ENCODE data around the gene CNGA1.
"Not testable (repeated sequence)": the region's sequence is repeated elsewhere in the genome, so short reads cannot be mapped to it uniquely, and the experiment has no call there.

Gene CNGA1

DNA sequence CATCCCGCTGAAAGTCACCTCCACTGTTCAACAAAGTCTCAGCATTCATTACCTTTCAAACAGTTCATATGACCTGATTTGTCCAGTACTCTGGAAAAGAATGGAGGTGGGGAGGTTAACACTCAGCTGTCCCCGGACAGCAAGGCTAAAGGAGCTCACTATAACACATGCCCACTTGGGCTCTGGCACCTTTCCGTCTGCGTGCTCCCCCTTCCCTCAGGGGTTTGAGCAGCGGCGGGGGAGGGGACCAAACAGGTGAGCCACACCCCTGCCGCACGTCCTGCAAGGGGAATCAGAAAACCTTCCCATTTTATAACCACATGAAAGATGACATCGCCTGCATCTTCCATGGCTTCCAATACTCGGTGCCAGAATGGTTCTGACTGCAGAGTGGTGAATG is 62.2 kb downstream of the CNGA1 start:
- no peak for DNase-seq

DNA sequence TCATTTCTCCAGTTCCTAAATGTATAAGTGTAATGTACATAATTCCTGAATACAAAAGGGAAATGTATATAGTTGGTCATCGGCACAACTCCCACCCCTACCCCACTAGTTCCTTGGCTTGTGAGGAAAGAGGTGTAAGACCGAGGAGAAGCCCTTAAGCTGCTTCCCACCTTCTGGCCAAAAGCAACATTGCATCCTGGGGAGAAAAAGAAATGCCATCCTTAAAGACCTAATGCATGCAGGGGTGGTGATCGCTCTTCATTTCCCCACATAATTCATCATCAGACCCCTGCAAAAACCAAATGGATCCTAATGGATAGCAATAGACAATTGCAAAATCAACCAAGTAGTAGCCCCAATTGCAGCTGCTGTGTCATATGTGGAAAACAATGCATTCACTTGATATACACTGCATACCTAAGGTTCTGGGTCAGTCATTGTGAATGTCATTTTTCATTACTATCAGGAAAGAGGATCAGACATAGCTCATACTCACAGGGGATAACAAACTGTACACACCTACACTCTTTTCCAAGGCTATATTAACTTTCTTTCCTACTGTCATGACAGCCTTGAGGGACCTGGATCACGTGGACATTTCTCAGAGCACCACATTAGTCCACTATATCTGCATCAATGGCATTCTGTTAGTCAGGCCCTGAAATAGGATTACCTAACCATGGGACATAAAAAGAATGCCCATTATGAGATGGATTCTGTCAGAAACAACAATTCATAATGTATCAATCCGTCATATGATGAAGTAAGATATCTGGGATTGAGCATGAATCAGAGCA is 70.4 kb downstream of the CNGA1 start:
- no peak for DNase-seq

DNA sequence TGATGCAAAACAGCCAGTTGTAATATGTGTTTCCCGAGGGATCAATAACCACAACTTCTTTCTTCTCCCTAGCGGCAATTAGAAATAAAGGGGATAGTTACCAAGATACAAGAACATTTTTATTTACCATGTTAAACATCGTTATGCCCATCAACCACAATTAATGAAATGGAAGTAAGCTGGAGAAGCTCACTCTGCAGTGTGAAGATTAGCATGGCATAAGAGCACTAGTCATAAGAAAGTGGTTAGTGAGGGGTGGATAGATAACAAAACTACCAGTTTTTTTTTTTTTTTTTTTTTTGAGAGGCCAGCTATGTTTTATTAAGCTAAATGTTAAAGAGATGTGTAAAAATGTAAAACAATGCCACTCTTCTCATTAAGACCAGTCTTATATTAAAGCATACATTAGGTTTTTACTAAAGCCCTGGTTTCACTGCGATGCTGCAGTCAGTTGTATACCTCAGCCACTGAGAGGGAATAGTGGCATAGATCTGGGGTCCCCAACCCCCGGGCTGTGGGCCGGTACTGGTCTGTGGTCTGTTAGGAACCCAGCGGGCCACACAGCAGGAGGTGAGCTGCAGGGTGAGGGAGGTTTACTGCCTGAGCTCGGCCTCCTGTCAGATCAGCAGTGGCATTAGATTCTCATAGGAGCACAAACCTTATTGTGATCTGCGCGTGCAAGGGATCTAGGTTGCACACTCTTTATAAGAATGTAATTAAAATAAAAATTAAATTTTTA is 74.2 kb downstream of the CNGA1 start:
- no peak for DNase-seq

DNA sequence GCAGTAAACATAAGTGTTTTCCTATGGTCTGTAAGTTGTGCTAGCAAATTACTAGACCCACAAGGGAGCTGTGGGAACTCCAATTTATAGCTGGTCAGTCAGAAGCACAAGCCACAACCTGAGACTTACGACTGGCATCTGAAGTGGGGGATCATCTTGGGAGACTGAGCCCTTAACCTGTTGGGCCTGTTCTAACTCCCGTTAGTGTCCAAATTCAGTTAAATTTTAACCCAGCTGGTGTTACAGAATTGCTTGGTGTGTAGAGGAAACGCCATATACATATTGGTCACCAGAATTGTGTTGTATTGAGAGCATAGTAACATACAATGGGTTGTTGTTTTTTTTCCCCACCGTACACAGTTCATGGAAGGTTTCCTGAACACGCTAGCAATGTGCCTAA is 77.0 kb downstream of the CNGA1 start:
- DNase-seq, result no peak

DNA sequence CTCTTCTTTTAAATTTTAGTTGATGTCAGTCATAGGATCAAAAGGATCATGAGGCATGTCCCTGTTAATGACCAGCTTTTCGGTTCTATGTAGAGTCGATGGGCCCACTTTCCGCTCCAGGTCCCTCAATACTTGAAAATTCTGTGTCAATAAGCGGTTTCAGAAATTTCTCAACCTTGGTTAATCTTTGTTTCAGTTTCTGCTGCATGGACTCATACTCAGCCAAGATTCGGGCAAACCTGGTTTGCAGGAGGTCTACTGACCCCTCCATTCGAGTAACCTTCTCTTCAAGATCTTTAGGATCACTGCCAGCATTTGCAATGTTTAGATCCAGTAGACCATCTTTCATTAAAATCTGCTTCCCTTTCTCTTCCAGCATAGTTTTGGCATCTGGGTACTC is 80.1 kb downstream of the CNGA1 start:
- DNase-seq, result no peak

DNA sequence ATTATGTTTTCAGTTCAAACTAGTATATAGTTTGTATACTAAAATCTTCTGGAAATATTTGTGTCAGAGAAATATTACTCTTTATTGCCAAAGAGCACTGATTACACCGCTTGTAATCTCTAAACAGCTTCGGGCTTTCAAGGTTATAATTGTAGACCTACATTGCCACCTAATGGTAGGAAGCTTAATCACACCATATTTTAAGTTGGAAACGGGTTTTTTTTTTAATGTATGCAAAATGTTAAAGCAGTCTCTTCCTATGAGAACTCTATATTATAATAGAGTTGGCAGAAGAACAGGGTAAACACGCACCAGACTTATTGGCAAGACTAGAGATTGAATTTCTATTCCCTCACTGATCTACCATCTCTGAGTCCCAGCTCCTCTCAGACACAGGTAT is 82.6 kb downstream of the CNGA1 start:
- no peak for DNase-seq

DNA sequence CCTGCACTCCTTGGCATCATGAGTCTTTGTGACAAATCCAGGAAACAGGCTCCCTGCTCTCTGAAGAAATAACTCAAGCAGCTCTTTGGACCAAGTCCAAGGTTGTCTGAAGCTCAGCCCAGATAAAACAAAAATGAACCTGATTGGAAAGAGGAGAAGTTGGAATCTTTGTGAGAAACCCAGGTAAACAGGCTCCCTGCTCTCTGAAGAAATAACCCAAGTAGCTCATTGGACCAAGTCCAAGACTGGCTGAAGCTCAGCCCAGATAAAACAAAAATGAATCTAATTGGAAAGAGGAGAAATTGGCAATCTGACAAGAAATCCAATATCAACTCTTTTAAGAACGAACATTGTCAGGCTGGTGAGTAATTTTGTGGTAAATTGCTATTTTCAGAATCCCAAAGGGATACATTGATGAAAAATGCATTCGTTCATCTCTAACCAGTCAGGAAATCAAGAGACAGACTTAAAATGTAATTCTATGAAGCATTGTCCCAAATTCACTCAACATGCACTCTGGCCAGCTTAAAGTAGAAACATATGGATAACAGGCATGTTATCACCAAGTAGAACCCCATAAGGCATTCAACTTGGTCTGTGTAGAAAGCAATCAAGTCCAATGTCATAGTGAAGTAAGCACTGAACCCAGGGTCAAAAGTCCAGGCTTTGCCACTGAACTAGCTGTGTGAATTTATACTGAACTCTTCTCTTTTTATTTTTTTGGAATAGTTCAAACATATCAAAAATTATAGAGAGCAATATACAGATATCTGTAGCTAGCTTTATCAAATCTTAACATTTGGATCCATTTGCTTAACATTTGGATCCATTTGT is 85.3 kb downstream of the CNGA1 start:
- DNase-seq, result no peak

DNA sequence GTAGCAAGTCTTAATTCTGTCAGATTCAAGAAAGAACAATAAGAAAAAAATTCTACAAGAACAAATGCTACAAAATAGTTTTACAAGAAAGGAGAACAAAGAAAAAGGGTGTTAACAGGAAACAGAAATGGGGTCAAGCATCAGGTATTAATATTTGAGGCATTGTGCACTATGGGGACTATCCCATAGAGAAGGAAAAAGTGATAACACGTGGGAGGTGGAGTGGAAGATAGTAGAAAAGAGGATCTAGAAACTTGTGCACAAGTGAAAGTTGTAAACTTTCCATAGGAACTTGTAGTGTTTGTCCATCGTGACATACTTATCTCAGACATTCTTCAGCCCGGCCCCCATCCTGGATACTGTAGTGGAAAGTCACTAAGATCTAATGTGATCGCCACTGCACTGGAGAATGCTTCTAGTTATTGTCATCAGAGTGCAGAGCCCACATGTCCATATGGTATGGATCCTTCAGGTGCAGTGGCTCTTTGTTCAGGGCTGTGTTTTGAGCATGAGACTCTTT is 86.7 kb downstream of the CNGA1 start:
- no peak for DNase-seq

DNA sequence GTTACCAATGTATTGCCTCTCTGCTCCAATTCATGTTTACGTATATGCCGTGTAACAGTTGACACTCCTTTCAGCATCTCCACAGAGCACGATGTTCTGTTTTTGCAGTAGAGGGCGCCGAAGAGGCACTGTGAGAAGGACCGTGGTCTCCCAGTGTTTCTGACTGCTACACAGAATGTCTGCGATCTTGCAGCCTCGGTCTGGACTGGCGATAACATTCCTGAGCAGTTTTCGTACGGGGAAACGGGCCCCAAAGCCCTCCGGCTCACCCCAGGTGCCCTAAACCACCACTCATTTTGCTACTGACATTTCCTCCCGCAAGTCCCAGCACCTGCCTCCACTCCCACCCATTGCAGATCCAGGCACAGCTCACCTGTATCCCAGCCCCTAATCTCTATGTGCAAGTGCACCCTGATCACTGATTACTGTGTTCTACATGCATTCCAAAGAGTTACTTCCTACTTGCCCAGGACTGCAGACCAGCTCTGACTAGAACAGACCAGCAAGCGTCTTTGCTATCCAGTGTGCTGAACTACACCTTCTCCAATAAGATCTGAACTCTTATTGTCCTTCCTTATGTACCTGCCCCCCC is 89.7 kb downstream of the CNGA1 start:
- DNase-seq, result peak in 3 of 4 experiments; percentile 2 to 29 (median 3)

DNA sequence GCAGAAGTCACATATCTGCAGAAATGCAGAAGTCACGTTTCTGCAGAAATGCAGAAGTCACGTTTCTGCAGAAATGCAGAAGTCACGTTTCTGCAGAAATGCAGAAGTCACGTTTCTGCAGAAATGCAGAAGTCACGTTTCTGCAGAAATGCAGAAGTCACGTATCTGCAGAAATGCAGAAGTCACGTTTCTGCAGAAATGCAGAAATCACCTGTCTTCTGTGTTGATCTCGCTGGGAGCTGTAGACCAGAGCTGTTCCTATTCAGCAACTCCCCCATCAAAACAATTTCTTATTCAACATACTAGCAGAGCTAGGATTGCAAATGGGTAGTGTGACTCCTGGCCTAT is 93.2 kb downstream of the CNGA1 start:
- DNase-seq, result not testable (repeated sequence)

DNA sequence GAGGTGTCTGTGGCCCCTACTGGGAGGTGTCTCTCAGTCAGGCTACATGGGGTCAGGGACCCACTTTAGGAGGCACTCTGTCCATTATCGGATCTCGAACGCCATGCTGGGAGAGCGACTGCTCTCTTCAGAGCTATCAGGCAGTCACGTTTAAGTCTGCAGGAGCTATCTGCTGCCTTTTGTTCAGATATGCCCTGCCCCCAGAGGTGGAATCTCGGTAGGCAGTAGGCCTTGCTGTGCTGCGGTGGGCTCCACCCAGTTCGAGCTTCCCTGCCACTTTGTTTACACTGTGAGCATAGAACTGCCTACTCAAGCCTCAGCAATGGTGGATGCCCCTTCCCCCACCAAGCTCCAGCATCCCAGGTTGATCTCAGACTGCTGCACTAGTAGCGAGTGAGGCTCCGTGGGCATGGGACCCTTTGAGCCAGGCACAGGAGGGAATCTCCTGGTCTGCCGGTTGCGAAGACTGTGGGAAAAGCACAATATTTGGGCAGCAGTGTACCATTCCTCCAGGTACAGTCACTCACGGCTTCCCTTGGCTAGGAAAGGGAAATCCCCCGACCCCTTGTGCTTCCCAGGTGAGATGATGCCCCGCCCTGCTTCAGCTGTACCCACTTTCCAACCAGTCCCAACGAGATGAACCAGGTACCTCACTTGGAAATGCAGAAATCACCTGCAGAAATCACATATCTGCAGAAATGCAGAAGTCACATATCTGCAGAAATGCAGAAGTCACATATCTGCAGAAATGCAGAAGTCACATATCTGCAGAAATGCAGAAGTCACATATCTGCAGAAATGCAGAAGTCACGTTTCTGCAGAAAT is 93.8 kb downstream of the CNGA1 start:
- DNase-seq, result not testable (repeated sequence)

DNA sequence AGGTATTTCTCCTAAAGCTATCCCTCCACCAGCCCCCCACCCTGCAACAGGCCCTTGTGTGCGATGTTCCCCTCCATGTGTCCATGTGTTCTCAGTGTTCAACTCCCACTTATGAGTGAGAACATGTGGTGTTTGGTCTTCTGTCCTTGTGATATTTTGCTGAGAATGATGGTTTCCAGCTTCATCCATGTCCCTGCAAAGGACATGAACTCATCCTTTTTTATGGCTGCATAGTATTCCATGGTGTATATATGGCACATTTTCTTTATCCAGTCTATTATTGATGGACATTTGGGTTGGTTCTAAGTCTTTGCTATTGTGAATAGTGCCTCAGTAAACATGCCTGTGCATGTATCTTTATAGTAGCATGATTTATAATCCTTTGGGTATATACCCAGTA is 99.3 kb downstream of the CNGA1 start:
- not testable (repeated sequence) for DNase-seq

DNA sequence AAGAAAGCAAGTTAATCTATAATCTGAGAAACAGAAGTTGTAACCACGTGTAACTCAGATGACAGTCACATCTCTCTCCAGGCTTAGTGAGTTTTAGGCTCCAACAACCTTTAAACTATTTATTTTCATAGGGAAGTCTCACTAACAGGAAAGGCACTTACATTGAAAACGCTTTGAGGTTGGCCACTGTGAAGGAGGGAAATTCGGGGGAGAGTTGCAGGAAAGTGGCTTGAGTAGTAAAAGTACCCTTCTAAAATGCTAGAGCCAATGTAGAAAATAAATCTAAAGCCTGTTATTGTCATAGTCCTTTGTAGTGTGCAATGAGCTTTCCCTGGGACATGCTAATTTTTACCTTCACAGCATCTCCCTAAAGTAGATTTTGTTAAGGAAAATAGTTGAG is 101.1 kb downstream of the CNGA1 start:
- DNase-seq, result no peak

DNA sequence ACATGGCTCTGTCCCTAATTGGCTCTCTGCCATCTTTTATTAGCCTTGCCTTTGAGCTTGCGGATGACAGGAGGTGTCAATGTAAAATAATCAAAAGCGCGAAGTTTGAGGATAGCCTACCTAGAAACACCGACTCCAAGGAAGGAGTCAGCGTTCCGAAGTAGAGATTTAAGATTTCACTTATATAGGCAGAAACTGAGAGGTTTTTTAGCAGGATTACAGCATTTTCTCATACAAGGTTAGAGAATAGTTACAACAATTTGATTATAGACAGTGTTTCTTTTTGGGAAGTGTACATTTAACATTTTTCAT is 101.6 kb downstream of the CNGA1 start:
- DNase-seq, result no peak

DNA sequence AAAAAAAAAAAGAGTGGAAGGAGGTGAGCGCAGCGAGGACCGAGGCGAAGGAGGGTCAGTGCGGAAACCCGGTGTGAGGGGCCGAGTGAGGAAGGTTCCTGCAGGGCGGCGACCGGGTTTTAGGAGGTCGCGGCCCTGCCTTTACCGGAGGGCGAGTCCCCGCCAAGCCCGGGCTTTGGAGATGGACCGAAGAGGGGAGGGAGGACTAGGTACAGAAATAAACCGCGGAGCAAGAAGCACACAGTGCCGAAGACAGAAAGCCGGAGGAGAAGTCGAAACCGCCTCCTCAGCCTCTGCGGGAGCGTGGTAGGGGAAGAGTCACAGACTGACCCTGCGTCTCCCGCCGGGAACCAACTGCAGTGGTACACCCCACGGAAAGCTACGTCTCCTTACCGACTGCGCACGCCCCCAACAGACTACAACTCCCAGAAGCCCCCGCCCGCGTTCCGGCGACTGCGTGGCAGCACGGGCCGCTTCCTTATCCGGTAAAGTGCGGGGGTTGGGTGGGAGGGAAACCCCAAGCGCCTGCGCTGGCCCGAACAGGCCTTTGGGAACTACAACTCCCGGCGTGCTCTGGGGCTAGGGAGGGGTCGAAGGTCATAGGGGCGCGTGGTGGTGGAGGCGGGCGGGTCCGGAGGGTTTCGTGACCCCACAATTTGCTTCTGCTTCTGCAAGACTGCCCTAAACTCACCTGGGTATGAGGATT is 102.1 kb downstream of the CNGA1 start, which contains the start of gene NFXL1:
TSS of gene NFXL1 (minus strand) at position 364 of the 706 bp plus-strand sequence. CDS start 380 bp downstream, outside the sequence.
- peak; percentile 87 to 96 (median 94) for DNase-seq

DNA sequence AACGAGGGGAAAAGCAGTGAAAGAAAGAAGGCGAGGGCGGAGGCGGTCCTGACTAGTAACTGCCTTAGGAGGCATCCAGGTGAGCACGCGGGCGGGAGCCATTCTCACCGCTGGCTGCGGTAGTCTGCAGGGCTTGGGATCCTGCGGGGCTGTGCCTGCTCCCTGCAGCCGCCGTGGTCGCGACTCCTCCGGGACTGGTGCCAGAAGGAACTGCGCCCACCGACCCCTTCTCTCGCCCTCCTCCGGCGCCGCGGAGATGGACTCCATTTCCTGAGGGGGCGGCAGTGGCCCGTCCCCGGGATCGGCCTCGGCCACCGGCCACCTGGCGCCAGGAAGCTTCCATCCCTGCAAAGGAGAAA is 102.6 kb downstream of the CNGA1 start:
- DNase-seq, result peak in 3 of 4 experiments; percentile 6 to 33 (median 15)

DNA sequence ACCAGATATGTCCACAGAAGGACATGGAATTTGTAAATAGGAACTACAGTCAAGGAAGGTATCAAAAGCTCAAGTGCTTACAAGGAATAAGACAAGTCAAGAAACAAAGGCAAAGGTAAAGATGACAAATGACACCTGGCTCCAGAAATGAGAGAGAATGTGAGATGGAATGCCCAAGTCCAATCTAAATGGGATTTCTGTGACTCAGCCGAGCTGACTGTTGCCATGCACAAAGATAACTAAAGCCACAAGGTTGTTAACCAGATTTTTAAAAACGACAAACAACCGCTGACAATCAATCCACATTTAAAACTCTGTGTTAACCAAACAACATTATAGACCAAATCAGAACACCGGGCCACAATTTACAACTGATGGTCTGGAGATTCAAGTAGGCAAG is 103.2 kb downstream of the CNGA1 start:
- no peak for DNase-seq

DNA sequence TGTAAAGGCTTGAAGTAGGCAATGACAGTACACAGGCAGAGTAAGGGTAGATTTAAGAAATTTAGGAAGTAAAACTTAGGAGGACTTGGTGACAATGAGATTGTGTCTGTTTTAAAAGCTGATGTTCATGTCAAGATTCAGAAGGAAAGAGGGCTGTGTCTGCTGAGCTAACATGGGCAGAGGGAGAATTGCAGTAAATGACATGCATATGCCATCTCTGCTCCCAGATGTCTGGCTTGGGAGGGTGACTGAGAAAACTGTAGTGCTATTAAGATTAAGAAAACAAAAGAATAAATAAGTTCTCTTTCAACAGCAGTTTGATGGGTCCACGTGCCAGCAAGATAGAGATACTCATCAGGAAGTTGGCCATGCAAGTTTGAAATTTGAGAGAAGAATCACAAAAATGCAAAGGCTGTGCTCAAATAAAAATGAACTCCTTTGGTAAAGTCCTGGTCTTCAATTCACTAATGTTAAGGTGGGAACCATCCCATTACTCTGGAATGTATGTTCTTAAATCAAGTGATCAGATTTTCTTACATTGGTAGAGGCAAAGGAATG is 109.3 kb downstream of the CNGA1 start:
- no peak for DNase-seq

DNA sequence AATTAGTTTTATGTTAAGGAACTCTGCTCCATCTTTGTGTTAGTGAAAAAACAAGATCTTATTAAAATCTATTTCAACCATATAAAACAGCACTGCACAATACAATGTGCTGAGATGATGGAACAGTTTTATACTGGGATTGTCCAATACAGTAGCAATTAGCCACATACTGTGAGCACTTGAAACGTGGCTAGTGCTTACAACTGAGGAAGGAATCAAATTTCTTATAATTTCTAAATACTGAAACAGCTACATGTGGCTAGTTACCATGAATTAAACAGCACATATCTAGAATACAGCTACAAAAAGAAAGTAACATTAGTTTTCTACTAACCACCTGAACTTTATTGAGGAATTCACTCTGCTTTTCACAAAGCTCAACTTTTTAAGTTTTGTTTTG is 116.8 kb downstream of the CNGA1 start:
- no peak for DNase-seq

DNA sequence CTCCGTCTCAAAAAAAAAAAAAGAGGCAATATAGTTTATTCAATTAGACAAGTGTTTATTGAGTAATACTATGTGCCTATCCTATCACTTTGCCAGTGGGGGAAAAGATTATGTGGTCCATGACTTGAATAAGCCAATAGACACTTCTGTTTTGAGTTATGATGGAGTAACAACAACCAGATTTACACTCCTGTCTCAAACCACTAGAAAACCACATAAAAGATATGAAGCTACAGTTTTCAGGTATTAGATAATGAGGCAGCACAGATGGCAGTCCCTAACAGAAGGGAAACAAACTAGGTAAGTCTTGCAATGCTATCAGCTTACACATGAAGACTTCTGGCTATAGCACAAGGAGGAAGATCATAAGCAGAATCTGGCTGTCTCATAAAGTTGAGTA is 124.6 kb downstream of the CNGA1 start:
- no peak for DNase-seq
